ENCODE results near the gene NDUFB5.
"Not testable (repeated sequence)": the region's sequence is repeated elsewhere in the genome, so short reads cannot be mapped to it uniquely, and the experiment has no call there.

Gene NDUFB5

GRCh38 chr3:179630753-179631451 lies 26.3 kb downstream of the NDUFB5 start:
- DNase-seq (ENCODE audit: low read depth) = no peak

- DNase-seq (ENCODE audit: low read depth) = no peak
Observed at GRCh38 chr3:179640469-179640868, 35.9 kb downstream of the NDUFB5 start.

GRCh38 chr3:179642871-179643270 lies 38.3 kb downstream of the NDUFB5 start:
- no peak for DNase-seq (ENCODE audit: low read depth)

- not testable (repeated sequence) for DNase-seq (ENCODE audit: low read depth)
Observed at GRCh38 chr3:179643837-179644236, 39.2 kb downstream of the NDUFB5 start.

GRCh38 chr3:179646177-179646576 lies 41.6 kb downstream of the NDUFB5 start:
- DNase-seq (ENCODE audit: low read depth) = no peak

- DNase-seq (ENCODE audit: low read depth) = no peak
Observed at GRCh38 chr3:179651687-179652446, 47.3 kb downstream of the NDUFB5 start.

- DNase-seq (ENCODE audit: low read depth) = peak; percentile 20
Observed at GRCh38 chr3:179652447-179653095, 48.0 kb downstream of the NDUFB5 start, which contains the start of gene USP13. USP13 (plus strand) TSS chr3:179653040; CDS start chr3:179653226, 186 bp downstream.

GRCh38 chr3:179653096-179653797 lies 48.7 kb downstream of the NDUFB5 start:
- peak; percentile 28 for DNase-seq (ENCODE audit: low read depth)

GRCh38 chr3:179655236-179655635 lies 50.6 kb downstream of the NDUFB5 start:
- DNase-seq (ENCODE audit: low read depth) = no peak

- DNase-seq (ENCODE audit: low read depth) = no peak
Observed at GRCh38 chr3:179658606-179659005, 54.0 kb downstream of the NDUFB5 start.

- DNase-seq (ENCODE audit: low read depth) = no peak
Observed at GRCh38 chr3:179660872-179661271, 56.3 kb downstream of the NDUFB5 start.

GRCh38 chr3:179661777-179662176 lies 57.2 kb downstream of the NDUFB5 start:
- no peak for DNase-seq (ENCODE audit: low read depth)

GRCh38 chr3:179663093-179663492 lies 58.5 kb downstream of the NDUFB5 start:
- no peak for DNase-seq (ENCODE audit: low read depth)

GRCh38 chr3:179666030-179666429 lies 61.4 kb downstream of the NDUFB5 start:
- no peak for DNase-seq (ENCODE audit: low read depth)

- DNase-seq (ENCODE audit: low read depth) = no peak
Observed at GRCh38 chr3:179666436-179667035, 61.9 kb downstream of the NDUFB5 start.

GRCh38 chr3:179668429-179668828 lies 63.8 kb downstream of the NDUFB5 start:
- no peak for DNase-seq (ENCODE audit: low read depth)

GRCh38 chr3:179670311-179670710 lies 65.7 kb downstream of the NDUFB5 start:
- no peak for DNase-seq (ENCODE audit: low read depth)

- no peak for DNase-seq (ENCODE audit: low read depth)
Observed at GRCh38 chr3:179671309-179671708, 66.7 kb downstream of the NDUFB5 start.

- no peak for DNase-seq (ENCODE audit: low read depth)
Observed at GRCh38 chr3:179671747-179672242, 67.2 kb downstream of the NDUFB5 start.

GRCh38 chr3:179672918-179673317 lies 68.3 kb downstream of the NDUFB5 start:
- no peak for DNase-seq (ENCODE audit: low read depth)

- DNase-seq (ENCODE audit: low read depth) = no peak
Observed at GRCh38 chr3:179673523-179673922, 68.9 kb downstream of the NDUFB5 start.

- no peak for DNase-seq (ENCODE audit: low read depth)
Observed at GRCh38 chr3:179676081-179676480, 71.5 kb downstream of the NDUFB5 start.

All from stimulated activated CD8-positive, alpha-beta memory T cell treated with anti-CD3 and anti-CD28 coated beads, Interleukin-15, amount 100 ng/mL, for 24 hours (primary cell).